NT2/D1 (cell line): Measurements from ENCODE around the gene CTSD.

Experiments used
- DNase-seq: peaks from one replicate; pipeline ENCODE4 v3.0.0-alpha.2; 2011; ENCODE audit warnings: low read depth, low spot score
- H3K27me3 ChIP-seq: 2 replicates; pipeline ENCODE4 v1.6.0; 2011; ENCODE audit warnings: mild to moderate bottlenecking; ENCODE audit not compliant: insufficient read length, insufficient read depth
- H3K36me3 ChIP-seq: 2 replicates; pipeline ENCODE4 v1.6.1; 2011; ENCODE audit warnings: mild to moderate bottlenecking, low read length, mixed read lengths; ENCODE audit not compliant: insufficient read depth, insufficient read length
- H3K4me1 ChIP-seq: 2 replicates; pipeline ENCODE4 v1.5.1; 2011; ENCODE audit not compliant: insufficient read depth, insufficient read length
- H3K4me3 ChIP-seq: 2 replicates; pipeline ENCODE4 v1.5.1; 2011; ENCODE audit warnings: low read depth; ENCODE audit not compliant: insufficient read length
- H3K9ac ChIP-seq: 2 replicates; pipeline ENCODE4 v1.6.0; 2011; ENCODE audit warnings: low read depth; ENCODE audit not compliant: insufficient read length
- H3K9me3 ChIP-seq: 2 replicates; pipeline ENCODE4 v1.5.1; 2011; ENCODE audit warnings: mild to moderate bottlenecking, low read length; ENCODE audit not compliant: insufficient read depth
- SUZ12 ChIP-seq: IDR thresholded peaks from 2 replicates; pipeline ENCODE4 v1.6.1; 2011; ENCODE audit not compliant: insufficient read length, insufficient read depth; ENCODE audit errors: extremely low read depth
- YY1 ChIP-seq: IDR thresholded peaks from 2 replicates; pipeline ENCODE4 v1.6.1; 2011; ENCODE audit not compliant: insufficient read length, insufficient read depth
- ZNF274 ChIP-seq: IDR thresholded peaks from 2 replicates; pipeline ENCODE4 v1.6.1; 2011; ENCODE audit warnings: mild to moderate bottlenecking, low read depth, low read length

Gene CTSD

GRCh38 chr11:1785749-1786413 lies 22.2 kb upstream of the CTSD start:
- Histone ChIP-seq H3K4me3 (no peak overlapping the region), H3K9me3 (no peaks in the 10 kb centered on the region), H3K27me3 (no peaks in the 10 kb centered on the region), H3K9ac (no peak overlapping the region), H3K4me1 (peaks cover 23% of the 10 kb centered on the region), H3K36me3 (no peaks in the 10 kb centered on the region)
- DNase-seq: no peak
- no peak for TF ChIP-seq ZNF274
- TF ChIP-seq SUZ12: no peak
- no peak for TF ChIP-seq YY1

GRCh38 chr11:1784761-1785650 lies 21.3 kb upstream of the CTSD start:
- TF ChIP-seq YY1 (no peak), ZNF274 (no peak), SUZ12 (no peak)
- no peaks in the 10 kb centered on the region for H3K27me3 ChIP-seq

GRCh38 chr11:1783725-1784529 lies 20.2 kb upstream of the CTSD start:
- no peaks in the 10 kb centered on the region for H3K36me3 ChIP-seq

More at GRCh38 chr11:1784761-1785650, 21.3 kb upstream of the CTSD start:
- no peak overlapping the region for H3K4me3 ChIP-seq
- H3K9me3 ChIP-seq: no peaks in the 10 kb centered on the region
- H3K4me1 ChIP-seq: peaks cover 23% of the 10 kb centered on the region
- no peak overlapping the region for H3K9ac ChIP-seq
- DNase-seq: no peak
- H3K36me3 ChIP-seq: no peaks in the 10 kb centered on the region

GRCh38 chr11:1782831-1783724 lies 19.4 kb upstream of the CTSD start:
- no peak overlapping the region for H3K9ac ChIP-seq
- H3K4me1 ChIP-seq: peaks cover 23% of the 10 kb centered on the region
- no peak for TF ChIP-seq SUZ12
- no peak for TF ChIP-seq YY1
- TF ChIP-seq ZNF274: no peak
- peaks cover 4% of the 10 kb centered on the region for H3K27me3 ChIP-seq
- no peaks in the 10 kb centered on the region for H3K36me3 ChIP-seq
- H3K4me3 ChIP-seq: no peak overlapping the region
- H3K9me3 ChIP-seq: no peaks in the 10 kb centered on the region
- no peak for DNase-seq

More at GRCh38 chr11:1783725-1784529, 20.2 kb upstream of the CTSD start:
- H3K4me3 ChIP-seq: no peak overlapping the region
- no peak for TF ChIP-seq YY1
- TF ChIP-seq ZNF274: no peak
- TF ChIP-seq SUZ12: no peak
- DNase-seq: no peak
- H3K4me1 ChIP-seq: peaks cover 23% of the 10 kb centered on the region
- peaks cover under 1% of the 10 kb centered on the region for H3K27me3 ChIP-seq
- H3K9me3 ChIP-seq: no peaks in the 10 kb centered on the region
- H3K9ac ChIP-seq: no peak overlapping the region

- Histone ChIP-seq H3K27me3 (peaks cover 4% of the 10 kb centered on the region), H3K9ac (no peak overlapping the region), H3K4me3 (no peak overlapping the region), H3K9me3 (no peaks in the 10 kb centered on the region), H3K36me3 (no peaks in the 10 kb centered on the region), H3K4me1 (peaks cover 23% of the 10 kb centered on the region)
- DNase-seq: no peak
- TF ChIP-seq ZNF274 (no peak), SUZ12 (no peak)
Measured at GRCh38 chr11:1782031-1782590, 18.4 kb upstream of the CTSD start.

- peaks cover 23% of the 10 kb centered on the region for H3K4me1 ChIP-seq
- H3K27me3 ChIP-seq: peaks cover 4% of the 10 kb centered on the region
- H3K4me3 ChIP-seq: no peak overlapping the region
- no peaks in the 10 kb centered on the region for H3K9me3 ChIP-seq
- TF ChIP-seq YY1 (no peak), ZNF274 (no peak), SUZ12 (no peak)
- peak overlapping the region; percentile 33 for H3K9ac ChIP-seq
- H3K36me3 ChIP-seq: no peaks in the 10 kb centered on the region
- DNase-seq: no peak
Measured at GRCh38 chr11:1781593-1781975, 17.9 kb upstream of the CTSD start.
